22Rv1 (cell line): ENCODE data around the gene NPEPL1.

ENCODE experiments used
- CTCF ChIP-seq: fragments of 450-650 bp; IDR thresholded peaks from 2 replicates; pipeline ENCODE4 v1.5.1; 2017; ENCODE audit warnings: mild to moderate bottlenecking
- ZFX ChIP-seq: fragments of 450-650 bp; IDR thresholded peaks from 2 replicates; pipeline ENCODE4 v1.6.1; 2017; ENCODE audit warnings: antibody characterized with exemption, borderline replicate concordance

GRCh38 chr20:58690396-58691135 lies 2.0 kb upstream of the NPEPL1 start:
- TF ChIP-seq CTCF (no peak), ZFX (no peak)
